ENCODE data around the gene TANC2.

TANC2 gene

DNA sequence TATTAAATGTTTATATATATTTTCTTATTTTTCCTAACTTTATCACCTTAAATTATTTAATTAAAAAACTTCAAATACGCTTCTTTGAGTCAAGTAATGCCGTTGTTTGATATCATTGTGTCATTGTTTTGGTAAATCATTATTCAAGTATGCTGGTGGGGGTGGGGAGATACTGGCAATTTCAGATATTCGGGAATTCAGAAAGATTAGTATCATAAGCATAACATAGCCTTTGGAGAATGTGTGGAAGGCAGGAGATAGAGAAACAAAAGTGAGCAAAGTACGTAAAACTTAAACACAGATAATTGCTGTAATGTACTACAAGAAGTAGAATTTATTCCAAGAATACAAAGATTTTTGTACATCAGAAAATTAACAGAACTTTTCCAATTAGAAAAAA, 49.8 kb downstream of the TANC2 start:
- no peak for DNase-seq

Data from bone marrow (tissue), 2 donors.